Common myeloid progenitor, CD34-positive (primary cell): ENCODE data around the gene RAD50.
"Not testable (repeated sequence)": the region's sequence is repeated elsewhere in the genome, so short reads cannot be mapped to it uniquely, and the experiment has no call there.

ENCODE experiments used
- CTCF ChIA-PET: fragments of 350-600 bp; sonication (Branson Sonifier 250); formaldehyde crosslinking; loops from one replicate; lab custom pipeline; 2021; ENCODE audit warnings: antibody characterized with exemption; lab: Charles Lee
- POLR2A ChIA-PET: fragments of 350-600 bp; sonication (Branson Sonifier 250); formaldehyde crosslinking; loops from one replicate; lab custom pipeline; 2021; ENCODE audit warnings: antibody characterized with exemption; lab: Charles Lee
- DNase-seq, 3 donors: peaks; one replicate each; pipeline versions ENCODE4 v3.0.0 to v3.0.0-alpha.2; 2013
- H3K27ac ChIP-seq, 2 experiments: 1 replicate in 1 of 2; 2 replicates in 1 of 2; pipeline ENCODE4 v1.7.0; 2013; ENCODE audit warnings: inconsistent platforms in 2 of 2, low read length in 2 of 2, mild to moderate bottlenecking in 2 of 2, low read depth in 1 of 2, moderate library complexity in 1 of 2; ENCODE audit not compliant: severe bottlenecking in 2 of 2, insufficient read depth in 1 of 2, poor library complexity in 1 of 2
- H3K27me3 ChIP-seq, 5 experiments: replicated peaks in 2 of 5; 1 replicate in 3 of 5; 2 replicates in 2 of 5; pipeline versions ENCODE4 v1.6.1 to v1.7.0; 2013; ENCODE audit warnings: low read length in 4 of 5, mild to moderate bottlenecking in 2 of 5, moderate library complexity in 2 of 5, inconsistent platforms in 1 of 5; ENCODE audit not compliant: insufficient read depth in 5 of 5, control insufficient read depth in 4 of 5
- H3K36me3 ChIP-seq, 4 experiments: 1 replicate in 2 of 4; 2 replicates in 2 of 4; pipeline versions ENCODE4 v1.6.1 to v1.7.0; 2013; ENCODE audit warnings: low read length in 3 of 4, control low read depth in 1 of 4, mild to moderate bottlenecking in 1 of 4; ENCODE audit not compliant: control insufficient read depth in 4 of 4, insufficient read depth in 4 of 4
- H3K4me1 ChIP-seq, 4 experiments: 1 replicate in 3 of 4; 2 replicates in 1 of 4; pipeline versions ENCODE4 v1.6.1 to v1.7.1; 2013; ENCODE audit warnings: low read length in 3 of 4, mild to moderate bottlenecking in 3 of 4, control low read depth in 1 of 4, inconsistent platforms in 1 of 4, moderate library complexity in 1 of 4; ENCODE audit not compliant: control insufficient read depth in 4 of 4, insufficient read depth in 4 of 4; ENCODE audit errors: control extremely low read depth in 1 of 4
- H3K4me3 ChIP-seq, 7 experiments: 1 replicate in 4 of 7; 2 replicates in 3 of 7; pipeline versions ENCODE4 v1.5.1 to v1.7.0; 2013; ENCODE audit warnings: mild to moderate bottlenecking in 7 of 7, low read length in 6 of 7, moderate library complexity in 6 of 7, inconsistent platforms in 2 of 7, low read depth in 2 of 7, control low read depth in 1 of 7; ENCODE audit not compliant: insufficient read depth in 4 of 7, control insufficient read depth in 1 of 7; ENCODE audit errors: extremely low read depth in 1 of 7
- H3K9me3 ChIP-seq, 5 experiments: 1 replicate in 4 of 5; 2 replicates in 1 of 5; pipeline versions ENCODE4 v1.6.1 to v1.7.1; 2013; ENCODE audit warnings: low read length in 4 of 5, mild to moderate bottlenecking in 2 of 5, inconsistent platforms in 1 of 5, low read depth in 1 of 5, moderate library complexity in 1 of 5; ENCODE audit not compliant: control insufficient read depth in 4 of 5, insufficient read depth in 2 of 5; ENCODE audit errors: control extremely low read depth in 1 of 5
- WGBS: methylation state at CpG from one replicate; pipeline ENCODE4 v1.1.5; 2013; ENCODE audit not compliant: insufficient coverage; 5-methylcytosine and 5-hydroxymethylcytosine counted together

The RAD50 gene

GRCh38 chr5:132540149-132540548, 16.6 kb upstream of the RAD50 start:
- CTCF ChIA-PET = no interaction called here
- H3K27me3 ChIP-seq = no peaks in the 10 kb centered on the region
- POLR2A ChIA-PET = no interaction called here
- no peak for DNase-seq
- WGBS = 75% methylated on average over 2 of the region's 5 CpGs
- H3K36me3 ChIP-seq = no peaks in the 10 kb centered on the region
- no peaks in the 10 kb centered on the region for H3K4me1 ChIP-seq
- H3K9me3 ChIP-seq = peaks cover 0 to 6% (median under 1%) of the 10 kb centered on the region in 5 experiments
- H3K4me3 ChIP-seq = no peak overlapping the region
- H3K27ac ChIP-seq = no peak overlapping the region

GRCh38 chr5:132540764-132541163, 16.0 kb upstream of the RAD50 start:
- whole genome bisulfite sequencing = 98% methylated on average over 3 of the region's 4 CpGs
- ChIA-PET POLR2A (no interaction called here), CTCF (no interaction called here)
- Histone ChIP-seq H3K27ac (no peak overlapping the region), H3K9me3 (no peaks in the 10 kb centered on the region), H3K36me3 (no peaks in the 10 kb centered on the region), H3K27me3 (no peaks in the 10 kb centered on the region), H3K4me1 (no peaks in the 10 kb centered on the region), H3K4me3 (no peak overlapping the region)
- no peak for DNase-seq

GRCh38 chr5:132543472-132544201, 13.1 kb upstream of the RAD50 start, which contains the start of gene IL5:
Gene IL5, minus strand, starts transcription at chr5:132543522. Its CDS starts 44 bp downstream, at chr5:132543478.
- 98% methylated on average over 4 of the region's 7 CpGs for WGBS
- H3K4me3 ChIP-seq = no peak within 1 kb of the TSS
- no peaks in the 10 kb centered on the region for H3K4me1 ChIP-seq
- ChIA-PET POLR2A (no interaction called here), CTCF (interaction anchor here (0.7 kb wide), 1 partner anchor 17 kb away, joined by 3 read pairs; no protein-coding TSS in a partner anchor)
- no peaks in the 10 kb centered on the region for H3K9me3 ChIP-seq
- no peak for DNase-seq
- no peaks in the 10 kb centered on the region for H3K27me3 ChIP-seq
- no peak within 1 kb of the TSS for H3K27ac ChIP-seq
- H3K36me3 ChIP-seq = no peaks in the 10 kb centered on the region

- ChIA-PET POLR2A (no interaction called here), CTCF (interaction anchor here (1.8 to 2.3 kb wide), 3 partner anchors 9 to 22 kb away, joined by 5 to 6 read pairs (median 5); partner anchors contain the start of gene RAD50)
- Histone ChIP-seq H3K27ac (no peak overlapping the region), H3K4me1 (no peaks in the 10 kb centered on the region), H3K27me3 (no peaks in the 10 kb centered on the region), H3K36me3 (no peaks in the 10 kb centered on the region), H3K4me3 (no peak overlapping the region), H3K9me3 (no peaks in the 10 kb centered on the region)
- no peak for DNase-seq
- no CpG with 5 or more reads among the region's 2 CpGs for WGBS
These were observed 10.7 kb upstream of the RAD50 start for GRCh38 chr5:132546108-132546507.

- Histone ChIP-seq H3K4me3 (no peak overlapping the region), H3K36me3 (no peaks in the 10 kb centered on the region), H3K27me3 (no peaks in the 10 kb centered on the region), H3K27ac (no peak overlapping the region), H3K9me3 (no peaks in the 10 kb centered on the region), H3K4me1 (no peaks in the 10 kb centered on the region)
- CTCF ChIA-PET = interaction anchor here (1.8 to 1.9 kb wide), 2 partner anchors 10 to 21 kb away, joined by 5 to 6 read pairs; no protein-coding TSS in a partner anchor
- POLR2A ChIA-PET = no interaction called here
- no peak for DNase-seq
- 100% methylated on average over 2 of the region's 2 CpGs for WGBS
These were observed 9.5 kb upstream of the RAD50 start for GRCh38 chr5:132547269-132547668.

GRCh38 chr5:132548834-132549233, 7.9 kb upstream of the RAD50 start:
- WGBS = 100% methylated on average over 3 of the region's 7 CpGs
- H3K4me1 ChIP-seq, H3K27ac ChIP-seq, H3K9me3 ChIP-seq, H3K27me3 ChIP-seq, H3K4me3 ChIP-seq, POLR2A ChIA-PET, DNase-seq, H3K36me3 ChIP-seq: not testable (repeated sequence)
- CTCF ChIA-PET = interaction anchor here (0.6 to 1.1 kb wide), 3 partner anchors 17 to 156 kb away, joined by 3 read pairs; no protein-coding TSS in a partner anchor

- H3K9me3 ChIP-seq = no peaks in the 10 kb centered on the region
- no peak for DNase-seq
- no CpG with 5 or more reads among the region's 2 CpGs for WGBS
- H3K4me3 ChIP-seq = no peak overlapping the region
- ChIA-PET POLR2A (no interaction called here), CTCF (no interaction called here)
- no peaks in the 10 kb centered on the region for H3K27me3 ChIP-seq
- H3K36me3 ChIP-seq = no peaks in the 10 kb centered on the region
- no peaks in the 10 kb centered on the region for H3K4me1 ChIP-seq
- H3K27ac ChIP-seq = no peak overlapping the region
These were observed 7.2 kb upstream of the RAD50 start for GRCh38 chr5:132549576-132549975.
